ENCODE measurements around the gene MB21D2.

The MB21D2 gene

GRCh38 chr3:192923731-192924130 is 6.1 kb upstream of the MB21D2 start:
- no peak for DNase-seq

DNA sequence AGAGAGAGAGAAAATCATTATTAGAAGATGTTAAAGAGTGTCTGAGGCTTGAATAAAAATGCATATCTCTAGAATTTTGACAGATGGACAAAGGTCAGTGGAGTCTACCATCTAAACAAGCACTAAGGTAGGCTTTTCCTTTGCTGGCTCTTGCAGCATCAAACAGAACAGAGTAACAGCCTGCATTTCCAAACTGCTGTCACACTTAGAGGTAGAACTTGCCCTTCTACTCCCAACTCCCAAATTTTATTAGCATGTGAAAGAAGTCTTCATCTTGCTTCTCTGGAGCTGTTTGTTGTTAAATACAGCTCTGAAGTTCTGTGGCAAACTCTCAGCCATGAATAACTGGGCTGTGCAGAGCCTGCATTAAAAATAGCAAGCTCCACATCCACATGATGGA is 4.1 kb upstream of the MB21D2 start:
- DNase-seq: no peak

DNA sequence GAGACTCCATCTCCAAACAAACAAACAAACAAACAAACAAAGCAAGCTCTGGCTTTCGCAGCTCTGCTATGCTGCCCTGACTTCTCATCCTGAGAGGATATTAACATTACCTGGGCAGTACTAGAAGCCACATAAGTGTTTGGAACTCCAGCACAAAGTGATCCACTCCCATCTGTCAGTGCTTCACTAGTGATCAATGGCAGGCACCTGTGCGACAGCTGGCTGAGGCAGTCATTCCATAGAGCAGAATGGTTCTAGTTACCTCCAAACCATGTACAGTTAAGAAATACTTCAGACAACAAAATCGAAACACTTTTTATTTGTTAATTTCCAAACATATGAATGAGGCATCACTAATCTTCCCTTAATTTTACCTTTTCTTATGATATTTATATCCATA is 2.8 kb upstream of the MB21D2 start:
- DNase-seq: no peak

DNA sequence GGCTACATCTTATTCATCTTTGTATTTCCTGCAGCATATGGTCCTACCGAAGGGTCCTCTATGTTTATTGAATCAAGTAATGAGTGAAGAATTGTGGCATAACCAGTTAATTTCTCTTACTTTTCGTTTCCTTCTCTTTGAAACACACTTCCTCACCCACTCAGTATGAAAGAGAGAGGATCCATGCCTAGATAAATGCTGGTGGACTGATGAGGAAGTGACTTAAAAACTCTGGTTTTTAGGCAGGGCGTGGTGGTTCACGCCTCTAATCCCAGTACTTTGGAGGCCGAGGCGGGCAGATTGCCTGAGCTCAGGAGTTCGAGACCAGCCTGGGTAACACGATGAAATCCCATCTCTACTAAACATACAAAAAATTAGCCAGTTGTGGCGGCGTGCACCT is 2.2 kb upstream of the MB21D2 start:
- DNase-seq: no peak

DNA sequence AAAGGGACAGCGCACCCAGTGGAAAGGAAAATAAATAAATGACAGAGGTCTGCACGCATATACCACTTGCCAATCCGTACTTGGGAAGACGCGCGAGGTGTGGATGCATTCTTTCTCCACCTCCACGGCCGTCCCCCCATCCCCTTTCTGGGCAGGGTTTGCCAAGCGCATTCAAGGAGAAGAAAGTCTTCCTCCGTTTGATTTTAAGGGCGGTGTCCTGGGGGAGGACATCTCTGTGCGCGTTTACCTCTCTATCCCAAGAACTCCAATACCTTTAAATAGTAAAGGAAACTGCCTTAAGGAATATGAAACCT is 576 bp upstream of the MB21D2 start:
- peak in 1 of 51 donors; percentile 65 for DNase-seq

- DNase-seq: peak in 45 of 51 donors; percentile 13 to 84 (median 45)
Measured at GRCh38 chr3:192917028-192917403, 640 bp downstream of the MB21D2 start.

DNA sequence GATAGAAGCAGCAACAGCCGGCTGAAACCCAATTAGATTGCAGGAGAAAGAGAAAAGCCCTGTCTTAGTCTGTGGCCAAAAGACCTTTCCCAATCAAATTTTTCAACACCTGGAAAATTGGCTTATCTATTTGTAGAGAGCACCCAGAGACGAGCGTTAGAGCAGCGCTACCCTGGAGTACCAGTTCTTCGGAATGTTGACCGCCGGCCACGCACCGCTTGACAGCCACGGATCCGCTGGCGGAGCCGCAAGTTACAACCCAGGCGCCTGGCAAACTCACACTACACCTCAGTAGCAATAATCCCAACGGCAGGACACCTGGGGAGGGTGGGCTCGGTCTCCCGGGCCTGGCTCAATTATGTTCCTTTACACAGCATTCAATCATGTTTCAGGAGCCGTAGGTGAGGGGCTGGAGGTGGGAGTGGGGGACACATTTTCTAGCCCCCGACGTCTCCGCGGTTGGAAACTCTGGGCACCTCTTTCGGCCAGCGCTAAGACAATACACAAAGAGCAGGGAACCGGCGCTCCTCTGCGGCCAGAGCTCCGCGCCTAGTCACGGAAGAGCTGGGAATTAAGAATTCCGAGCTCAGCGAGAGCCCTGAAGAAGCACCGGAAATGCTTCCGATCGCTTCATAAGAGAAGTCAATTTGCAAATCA is 1.2 kb downstream of the MB21D2 start:
- peak in 26 of 51 donors; percentile 13 to 63 (median 31) for DNase-seq

DNA sequence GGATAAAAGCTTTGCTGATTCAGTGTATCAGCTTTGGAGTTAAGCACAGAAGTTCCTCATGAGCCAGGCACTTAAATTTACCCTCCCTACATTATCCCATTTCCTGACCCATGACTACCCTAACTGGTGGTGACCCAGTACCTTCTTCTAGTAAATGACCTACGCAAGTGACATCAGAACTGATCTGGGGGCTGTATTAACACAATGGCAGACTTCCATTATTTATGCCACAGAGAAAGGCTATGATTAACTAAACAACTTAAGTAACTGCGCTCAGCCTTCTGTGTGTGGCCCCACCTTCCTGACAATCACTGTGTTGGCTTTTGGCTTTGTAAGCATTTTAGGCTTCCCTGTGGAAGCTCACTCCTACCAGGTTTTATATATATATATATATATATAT is 1.9 kb downstream of the MB21D2 start:
- DNase-seq: no peak

- peak in 25 of 51 donors; percentile 1 to 49 (median 17) for DNase-seq
Measured at GRCh38 chr3:192915304-192915703, 2.4 kb downstream of the MB21D2 start.

GRCh38 chr3:192914848-192915247 is 2.8 kb downstream of the MB21D2 start:
- no peak for DNase-seq

DNA sequence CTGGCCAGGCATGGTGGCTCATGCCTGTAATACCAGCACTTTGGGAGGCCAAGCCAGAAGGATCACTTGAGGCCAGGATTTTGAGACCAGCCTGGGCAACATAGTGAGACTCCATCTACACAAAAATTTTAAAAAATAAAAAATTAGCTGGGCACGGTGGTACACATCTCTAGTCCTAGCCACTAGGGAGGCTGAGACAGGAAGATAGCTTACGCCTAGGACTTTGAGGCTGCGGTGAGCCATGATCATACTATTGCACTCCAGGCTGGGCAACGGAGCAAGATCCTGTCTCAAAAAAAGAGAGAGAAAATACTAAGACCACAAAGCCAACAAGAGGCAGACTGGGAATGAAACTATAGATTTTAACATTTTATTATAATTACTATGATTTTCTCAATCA is 4.1 kb downstream of the MB21D2 start:
- no peak for DNase-seq

DNA sequence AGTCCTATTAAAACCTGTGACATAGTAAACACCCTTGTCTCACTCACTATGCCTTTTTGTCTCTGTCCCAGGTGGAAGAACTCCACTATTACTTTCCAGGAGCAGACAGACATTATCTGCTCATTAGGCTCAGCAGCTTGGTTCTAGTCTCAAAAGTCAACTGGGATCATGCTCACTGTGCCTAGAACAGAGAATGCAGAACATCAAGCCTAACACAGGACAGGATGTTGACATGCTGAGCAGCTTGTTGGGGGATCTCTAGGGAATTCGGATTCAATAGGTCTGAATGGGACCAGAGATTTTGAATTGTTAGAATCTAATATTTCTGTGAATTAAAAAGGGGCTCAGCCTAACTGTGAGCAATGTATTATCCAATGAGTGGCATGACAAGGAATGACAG is 6.4 kb downstream of the MB21D2 start:
- no peak for DNase-seq

DNA sequence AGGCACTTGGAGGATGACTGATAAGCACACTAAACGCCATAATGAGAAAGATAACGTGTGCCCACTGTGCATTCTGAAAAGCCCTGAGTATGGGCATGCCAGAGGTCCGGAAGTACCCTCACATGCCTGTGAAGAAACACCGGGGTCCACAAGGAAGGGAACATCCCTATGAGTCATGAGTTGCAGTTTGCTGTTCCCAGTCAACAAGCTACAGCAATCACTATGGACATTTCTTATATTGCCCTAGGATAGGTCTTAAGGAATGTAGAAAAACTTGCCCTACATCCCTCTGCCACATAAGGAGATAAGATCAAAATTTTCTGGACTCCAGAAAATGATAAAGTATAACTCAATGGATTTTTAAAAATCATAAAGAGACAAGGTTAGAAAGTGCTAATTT is 9.9 kb downstream of the MB21D2 start:
- no peak for DNase-seq

- DNase-seq: no peak
Measured at GRCh38 chr3:192906940-192907339, 10.7 kb downstream of the MB21D2 start.

DNA sequence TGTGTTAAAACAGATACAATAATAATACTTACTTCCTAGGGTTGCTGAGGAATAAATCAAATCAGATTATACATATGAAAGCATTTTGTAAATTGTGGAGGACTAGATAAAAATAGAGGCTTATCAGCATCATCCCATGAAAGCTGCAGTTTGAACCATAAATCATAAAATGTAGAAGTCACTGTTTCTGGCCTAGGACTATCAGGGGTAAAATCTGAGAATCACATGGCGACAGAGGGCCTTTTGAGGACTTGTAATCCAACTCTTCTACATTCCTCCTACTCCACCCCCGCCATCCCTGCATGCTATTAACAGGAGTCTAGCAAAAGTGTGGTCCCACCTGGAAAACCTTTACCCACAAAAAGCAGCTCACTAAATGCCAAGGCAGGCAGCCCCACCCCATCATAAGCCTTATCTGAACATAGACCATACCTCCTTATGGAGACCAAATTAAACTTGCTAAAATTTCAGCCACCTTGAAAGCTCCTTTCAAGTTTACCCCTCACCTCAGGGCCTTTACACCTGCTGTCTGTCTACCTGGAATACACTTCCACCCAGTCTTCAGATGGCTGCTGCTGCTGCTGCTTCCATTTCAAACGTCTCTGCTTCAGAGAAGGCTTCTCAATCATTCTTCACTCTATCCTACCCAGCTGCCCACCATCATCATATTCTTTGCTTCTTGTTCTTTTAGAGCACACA is 11.5 kb downstream of the MB21D2 start:
- DNase-seq: no peak

- no peak for DNase-seq
Measured at GRCh38 chr3:192904632-192905289, 12.9 kb downstream of the MB21D2 start.

GRCh38 chr3:192902549-192902948 is 15.1 kb downstream of the MB21D2 start:
- no peak for DNase-seq

- DNase-seq: no peak
Measured at GRCh38 chr3:192901435-192901834, 16.2 kb downstream of the MB21D2 start.

- DNase-seq: peak in 1 of 51 donors; percentile 2
Measured at GRCh38 chr3:192899540-192899982, 18.1 kb downstream of the MB21D2 start.

GRCh38 chr3:192897005-192897404 is 20.7 kb downstream of the MB21D2 start:
- DNase-seq: no peak

DNA sequence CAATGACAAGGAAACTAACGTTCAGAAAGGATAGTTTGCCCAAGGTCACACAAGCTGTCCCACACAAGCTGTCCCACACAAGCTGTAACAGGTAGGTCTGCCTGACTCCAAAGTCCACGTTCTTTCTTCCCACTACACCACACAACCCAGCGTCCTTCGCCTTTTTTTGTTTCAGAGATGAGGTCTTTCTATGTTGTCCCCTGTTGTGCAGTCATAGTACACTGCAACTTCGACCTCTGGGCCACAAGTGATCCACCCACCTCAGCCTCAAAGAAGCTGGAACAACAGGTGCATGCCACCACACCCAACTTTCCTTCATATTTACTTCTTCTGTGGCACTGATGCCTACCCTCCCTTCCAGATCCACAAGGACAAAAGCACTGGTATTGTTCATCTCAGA is 21.4 kb downstream of the MB21D2 start:
- no peak for DNase-seq

GRCh38 chr3:192894676-192895075 is 23.0 kb downstream of the MB21D2 start:
- no peak for DNase-seq
